ENCODE data around the gene PROM2. TPM values are rescaled to one million over a fixed set of nuclear protein-coding genes. Genes with fewer than 3 reads are reported as not detected.
A peak's percentile ranks its signal among the peaks of the same experiment; 100 is the strongest.

Gene PROM2
- total RNA-seq, 4 donors from 2014 or later = 16.7 to 24.3 (median 22.0) TPM

- Histone ChIP-seq H3K36me3 (no peaks in the 10 kb centered on the region), H3K9me3 (no peaks in the 10 kb centered on the region), H3K27ac (no peak overlapping the region), H3K4me1 (peaks cover 17 to 48% of the 10 kb centered on the region in 2 donors), H3K4me3 (replicated peaks in 1 of 3) (no peak overlapping the region), H3K27me3 (no peaks in the 10 kb centered on the region)
- no peak for DNase-seq
- TF ChIP-seq CTCF (IDR thresholded peaks at IDR 0.05) = no peak
- TF ChIP-seq POLR2A (IDR thresholded peaks at IDR 0.05) = no peak
- 85 to 88% methylated on average over 20 to 26 of the region's 26 CpGs for WGBS, 2 donors
- intact Hi-C loops (cut with DNase I) = no loop called here
Measured at GRCh38 chr2:95311815-95312542, 37.7 kb downstream of the PROM2 start.

DNA sequence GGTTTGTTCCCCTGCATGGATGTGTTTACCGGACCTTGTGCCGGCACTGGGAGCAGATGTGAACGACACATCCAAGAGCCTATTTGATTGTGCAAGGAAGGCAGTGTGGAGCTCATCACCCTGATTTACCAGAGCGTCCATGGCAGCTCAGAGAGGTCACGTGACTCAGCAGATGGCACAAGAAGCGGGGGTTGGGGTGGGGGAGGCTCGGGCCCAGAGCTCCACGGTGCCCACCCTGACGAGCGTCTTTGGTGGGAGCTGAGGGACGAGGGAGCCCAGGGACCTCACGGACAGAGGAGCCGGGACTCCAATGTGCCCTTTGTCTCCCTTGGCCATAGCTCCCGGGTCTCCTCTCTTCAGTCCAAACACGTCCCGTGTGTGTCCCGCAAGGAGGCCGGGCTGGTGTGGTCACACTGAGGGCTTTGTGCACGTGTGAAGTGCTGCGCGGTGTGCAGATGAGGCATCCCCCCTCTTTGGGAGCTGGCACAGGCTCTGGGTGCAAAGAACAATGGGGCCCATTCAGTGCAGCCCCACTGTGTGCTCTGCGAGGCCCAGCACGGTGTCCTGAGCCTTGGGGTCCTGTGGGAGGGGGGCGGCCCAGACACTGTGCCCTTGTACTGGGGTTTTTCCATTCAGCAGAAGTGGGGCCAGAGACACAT, 38.4 kb downstream of the PROM2 start:
- no peak overlapping the region for H3K27ac ChIP-seq
- no peak overlapping the region for H3K4me3 ChIP-seq (replicated peaks in 1 of 3)
- H3K9me3 ChIP-seq = no peaks in the 10 kb centered on the region
- TF ChIP-seq CTCF (IDR thresholded peaks at IDR 0.05) (no peak), POLR2A (IDR thresholded peaks at IDR 0.05) (no peak)
- H3K36me3 ChIP-seq = no peaks in the 10 kb centered on the region
- intact Hi-C loops (cut with DNase I) = no loop called here
- peaks cover 14 to 42% of the 10 kb centered on the region in 2 donors for H3K4me1 ChIP-seq
- WGBS, 2 donors = 89 to 91% methylated on average over 12 to 24 of the region's 24 CpGs
- H3K27me3 ChIP-seq = no peaks in the 10 kb centered on the region
- no peak for DNase-seq

DNA sequence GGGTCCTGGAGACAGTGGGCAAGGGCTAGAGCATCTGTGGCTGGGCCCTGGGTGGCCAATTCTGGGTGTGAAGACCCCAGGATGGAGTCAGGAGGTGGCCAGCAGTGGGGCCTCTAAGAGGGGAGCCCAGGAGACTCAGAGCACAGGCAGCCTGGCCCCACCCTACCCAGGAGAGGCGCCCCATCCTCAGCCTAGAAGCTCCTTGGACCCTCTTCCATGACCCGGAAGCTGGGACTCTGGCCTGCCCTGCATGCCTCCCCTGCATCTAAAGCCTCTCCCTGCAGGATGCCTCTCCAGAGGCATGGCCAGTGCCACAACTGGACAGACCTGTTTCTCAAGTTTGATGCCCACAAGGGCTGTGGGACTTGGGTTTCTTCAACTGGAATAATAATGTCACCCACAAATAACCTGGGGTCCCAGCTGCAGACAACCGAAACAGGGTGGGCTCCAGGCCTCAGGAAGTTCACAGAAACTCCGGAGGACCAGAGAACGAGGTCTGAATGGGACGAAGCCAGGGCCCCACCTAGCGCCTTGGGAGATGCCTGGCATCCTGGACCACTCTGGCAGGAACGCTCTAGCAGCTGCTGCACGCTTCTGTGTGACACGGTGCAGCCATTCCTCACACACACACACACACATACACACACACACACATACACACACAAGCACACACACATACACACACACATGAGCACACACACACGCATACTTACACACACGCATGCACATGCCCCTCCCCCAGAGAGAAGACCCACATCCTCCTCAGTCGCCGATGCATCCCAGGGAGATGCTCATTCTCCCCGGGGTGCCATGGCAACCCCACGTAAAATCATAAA, 39.3 kb downstream of the PROM2 start:
- DNase-seq = peak in 1 of 2 donors; percentile 42
- TF ChIP-seq POLR2A (IDR thresholded peaks at IDR 0.05) (no peak), CTCF (IDR thresholded peaks at IDR 0.05) (no peak)
- 84 to 86% methylated on average over 15 of the region's 16 CpGs for whole genome bisulfite sequencing, 2 donors
- Histone ChIP-seq H3K4me3 (replicated peaks in 1 of 3) (no peak overlapping the region), H3K4me1 (peaks cover 14 to 34% of the 10 kb centered on the region in 2 donors), H3K36me3 (no peaks in the 10 kb centered on the region), H3K9me3 (no peaks in the 10 kb centered on the region), H3K27ac (no peak overlapping the region), H3K27me3 (no peaks in the 10 kb centered on the region)
- intact Hi-C loops (cut with DNase I) = no loop called here

DNA sequence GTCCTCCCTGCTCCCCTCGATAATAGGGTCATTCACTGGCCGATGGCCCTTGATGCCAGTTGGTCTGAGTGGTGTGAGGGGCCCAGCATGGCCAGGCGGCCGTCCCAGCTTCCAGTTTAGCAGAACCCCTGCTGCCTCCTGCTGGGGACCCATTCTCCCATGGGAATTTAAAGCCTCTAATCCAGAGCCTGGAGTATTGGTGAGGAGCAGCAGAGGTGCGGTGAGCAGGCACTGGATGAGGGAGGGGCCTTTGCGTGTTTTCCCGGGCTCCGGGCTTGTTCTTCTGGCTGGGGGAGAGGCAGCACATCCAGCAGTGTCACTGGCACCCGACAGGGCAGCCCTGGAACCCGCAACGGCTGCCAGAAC, 40.3 kb downstream of the PROM2 start:
- TF ChIP-seq CTCF (IDR thresholded peaks at IDR 0.05) (no peak), POLR2A (IDR thresholded peaks at IDR 0.05) (no peak)
- Histone ChIP-seq H3K4me3 (replicated peaks in 1 of 3) (no peak overlapping the region), H3K27ac (no peak overlapping the region), H3K27me3 (no peaks in the 10 kb centered on the region), H3K9me3 (no peaks in the 10 kb centered on the region), H3K36me3 (no peaks in the 10 kb centered on the region), H3K4me1 (peaks cover 14 to 23% of the 10 kb centered on the region in 2 donors)
- intact Hi-C loops (cut with DNase I) = no loop called here
- DNase-seq = no peak
- WGBS, 2 donors = 83 to 85% methylated on average over 10 to 11 of the region's 11 CpGs
